Activated naive CD4-positive, alpha-beta T cell treated with anti-CD3 and anti-CD28 coated beads, Interleukin-2, amount 50 U/mL, for 24 hours (primary cell): ENCODE results near the gene ACTN4.

Source experiments
- H3K27ac Mint-ChIP-seq: one replicate; pipeline ENCODE4 v1.8.0; 2021; ENCODE audit warnings: mild to moderate bottlenecking, mixed read lengths
- H3K27me3 Mint-ChIP-seq: one replicate; pipeline ENCODE4 v1.8.0; 2021; ENCODE audit warnings: mixed read lengths
- H3K36me3 Mint-ChIP-seq: one replicate; pipeline ENCODE4 v1.8.0; 2021; ENCODE audit warnings: mixed read lengths
- H3K4me1 Mint-ChIP-seq: one replicate; pipeline ENCODE4 v1.8.0; 2021; ENCODE audit warnings: mixed read lengths
- H3K4me3 Mint-ChIP-seq: one replicate; pipeline ENCODE4 v1.8.0; 2021; ENCODE audit warnings: mild to moderate bottlenecking, mixed read lengths
- H3K9me3 Mint-ChIP-seq: one replicate; pipeline ENCODE4 v1.8.0; 2021; ENCODE audit warnings: mixed read lengths

Gene ACTN4

DNA sequence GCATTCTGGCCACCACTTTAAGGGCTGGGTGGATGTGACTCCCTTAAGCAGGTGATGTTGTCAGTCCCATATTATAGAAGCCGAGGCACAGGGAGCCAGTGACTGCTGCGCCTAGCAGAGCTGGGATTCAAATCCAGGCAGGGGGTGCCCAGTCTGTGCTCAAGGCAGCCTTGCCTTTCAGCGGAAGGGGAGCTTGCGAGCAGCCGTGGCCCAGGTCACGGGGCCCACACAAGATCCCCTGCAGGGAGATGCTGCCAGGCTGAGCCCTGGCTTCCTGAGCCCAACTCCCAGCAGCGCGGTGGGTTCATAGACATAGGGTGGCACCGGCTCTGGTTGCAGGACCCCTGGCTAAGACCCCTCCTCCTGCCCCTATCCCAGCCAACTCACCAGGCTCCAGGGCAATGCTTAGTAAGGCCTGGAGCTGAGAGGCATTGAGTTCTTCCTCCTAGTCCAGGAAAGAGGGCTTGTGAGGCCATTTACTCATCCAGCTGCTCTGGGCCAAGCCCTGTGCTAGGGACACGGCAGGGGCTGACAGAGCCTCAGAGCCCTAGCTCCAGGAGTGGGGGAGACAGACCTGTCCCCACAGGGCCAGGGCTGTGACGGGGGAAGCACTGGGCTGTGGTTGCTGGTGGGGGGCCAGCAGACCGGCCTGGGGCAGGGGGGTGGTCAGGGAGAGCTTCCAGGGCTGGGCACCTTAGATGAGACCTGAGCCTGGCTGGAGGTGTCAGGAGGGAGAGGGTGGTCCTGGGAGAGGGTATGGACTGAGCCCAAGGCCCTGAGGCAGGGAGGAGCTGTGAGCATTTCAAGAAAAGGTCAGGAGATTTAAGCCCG lies 87.2 kb downstream of the ACTN4 start:
- Mint-ChIP-seq H3K27me3 (peaks cover 3% of the 10 kb centered on the region), H3K4me3 (peak overlapping the region; percentile 78), H3K36me3 (no peaks in the 10 kb centered on the region), H3K9me3 (no peaks in the 10 kb centered on the region), H3K4me1 (peaks cover 35% of the 10 kb centered on the region), H3K27ac (peak overlapping the region; percentile 78)

DNA sequence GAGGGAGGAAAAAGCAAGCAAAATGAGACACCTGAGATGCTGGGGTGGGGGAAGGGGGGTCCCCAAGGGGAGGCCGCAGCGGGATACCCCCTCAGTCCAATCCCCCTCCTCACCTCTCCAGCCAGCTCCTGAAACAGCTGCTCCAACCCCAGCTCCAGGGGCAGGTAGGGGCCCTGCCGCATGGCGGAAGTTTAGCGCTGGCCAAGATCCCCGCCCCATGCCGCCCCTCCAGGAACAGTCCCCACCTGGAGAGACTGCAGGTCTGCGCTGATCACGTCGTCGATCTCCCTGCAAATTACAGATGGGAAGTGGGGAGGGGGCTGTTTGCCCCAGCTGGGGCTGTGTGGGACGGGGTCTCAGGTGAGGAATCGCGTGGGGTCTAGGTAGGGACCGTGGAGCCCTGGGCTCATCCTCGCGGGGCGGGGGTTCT lies 87.8 kb downstream of the ACTN4 start:
- Mint-ChIP-seq H3K9me3 (no peaks in the 10 kb centered on the region), H3K36me3 (no peaks in the 10 kb centered on the region), H3K27ac (peak overlapping the region; percentile 78), H3K4me3 (peak overlapping the region; percentile 78), H3K4me1 (peaks cover 31% of the 10 kb centered on the region), H3K27me3 (peaks cover 3% of the 10 kb centered on the region)

DNA sequence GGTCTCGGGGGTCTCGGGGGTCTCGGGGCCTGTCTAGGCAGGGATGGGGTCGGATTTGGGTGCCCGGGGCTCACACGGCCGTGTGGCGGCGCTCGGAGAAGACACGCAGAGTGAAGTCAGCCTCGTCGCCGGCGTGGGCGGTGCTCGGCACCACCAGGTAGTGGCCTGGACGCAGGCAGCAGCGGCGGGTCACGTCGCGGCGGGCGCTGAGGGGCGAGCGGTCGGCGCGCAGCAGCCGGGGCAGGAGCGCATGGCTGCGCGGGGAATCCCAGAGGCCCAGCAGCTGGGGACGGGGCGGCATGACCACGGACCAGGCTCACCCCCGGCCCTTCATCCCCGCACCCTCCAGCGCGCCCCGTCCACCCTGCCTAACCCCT lies 88.6 kb downstream of the ACTN4 start:
- Mint-ChIP-seq H3K36me3 (no peaks in the 10 kb centered on the region), H3K9me3 (no peaks in the 10 kb centered on the region), H3K27ac (no peak overlapping the region), H3K4me3 (no peak overlapping the region), H3K27me3 (peaks cover 3% of the 10 kb centered on the region), H3K4me1 (peaks cover 29% of the 10 kb centered on the region)

DNA sequence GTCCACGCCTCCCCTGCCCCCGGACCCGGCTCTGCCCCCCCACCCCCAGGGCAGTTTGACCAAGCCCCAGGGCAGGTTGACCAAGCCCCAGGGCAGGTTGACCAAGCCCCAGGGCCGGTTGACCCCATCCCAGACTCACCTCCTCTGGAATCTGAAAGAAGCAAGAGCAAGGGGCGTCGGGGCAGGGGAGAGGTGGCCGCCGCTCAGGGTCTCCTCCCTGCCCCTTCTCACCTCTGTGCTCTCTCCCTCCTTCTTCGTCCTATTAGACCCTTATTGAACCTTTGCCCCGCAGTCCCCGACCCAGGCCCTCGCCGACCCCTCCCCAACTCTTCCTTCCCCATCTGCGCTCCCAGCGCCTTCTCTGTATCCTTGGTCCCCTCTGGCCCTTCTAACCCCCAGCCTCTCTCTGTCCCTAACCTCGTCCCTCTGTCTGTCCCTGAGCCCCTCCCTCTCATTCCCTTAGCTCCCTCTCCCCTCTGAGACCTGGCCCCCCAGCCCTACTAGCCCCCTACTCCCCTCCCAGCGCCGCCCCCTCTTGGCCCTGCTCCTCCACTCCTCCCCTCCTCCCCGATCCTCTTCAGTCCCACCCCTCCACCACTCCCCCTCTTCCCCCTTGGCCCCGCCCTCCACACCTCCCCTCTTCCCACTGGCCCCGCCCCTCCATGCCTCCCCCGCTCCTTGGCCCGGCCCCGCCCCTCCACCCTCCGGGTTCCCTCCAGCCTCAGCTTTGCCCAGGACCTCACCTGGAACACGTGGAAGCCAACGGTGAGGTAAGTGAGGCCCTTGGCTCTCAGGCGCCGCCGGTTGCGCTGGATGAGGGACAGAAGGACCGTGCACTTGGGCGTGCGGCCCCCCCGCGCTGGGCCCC lies 89.2 kb downstream of the ACTN4 start:
- peak overlapping the region; percentile 59 for H3K4me3 Mint-ChIP-seq
- no peaks in the 10 kb centered on the region for H3K36me3 Mint-ChIP-seq
- H3K27me3 Mint-ChIP-seq: peaks cover 3% of the 10 kb centered on the region
- H3K9me3 Mint-ChIP-seq: no peaks in the 10 kb centered on the region
- no peak overlapping the region for H3K27ac Mint-ChIP-seq
- H3K4me1 Mint-ChIP-seq: peaks cover 29% of the 10 kb centered on the region

DNA sequence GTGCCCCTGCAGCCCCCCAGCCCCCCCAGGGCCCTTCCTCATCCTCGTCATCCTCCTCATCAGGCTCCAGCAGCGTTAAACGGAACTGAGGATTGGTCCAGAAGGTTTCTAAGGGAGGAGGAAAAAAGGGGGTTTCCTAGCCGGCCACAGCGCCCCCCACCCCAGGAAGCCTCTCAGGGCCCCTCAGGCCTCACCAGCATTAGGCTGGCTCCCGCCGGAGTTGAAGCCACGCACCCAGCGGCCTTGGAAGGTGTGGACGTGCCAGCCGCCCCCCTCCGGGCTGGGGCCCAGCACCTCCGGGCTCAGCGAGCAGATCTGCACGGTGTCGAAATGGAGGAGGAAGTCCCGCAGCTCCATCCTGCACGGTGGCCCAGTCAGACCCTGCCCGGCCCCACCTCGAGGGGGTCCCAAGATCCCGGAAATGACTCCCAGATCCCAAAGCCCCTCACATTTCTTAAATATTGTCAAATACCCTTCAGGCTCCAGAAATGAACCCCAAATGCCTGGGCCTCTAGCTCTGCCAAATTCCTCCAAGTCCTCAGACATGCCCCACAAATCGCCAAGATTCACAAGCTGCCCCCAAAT lies 89.9 kb downstream of the ACTN4 start:
- H3K27ac Mint-ChIP-seq: peak overlapping the region; percentile 60
- no peaks in the 10 kb centered on the region for H3K36me3 Mint-ChIP-seq
- peak overlapping the region; percentile 62 for H3K4me3 Mint-ChIP-seq
- H3K9me3 Mint-ChIP-seq: no peaks in the 10 kb centered on the region
- H3K4me1 Mint-ChIP-seq: peaks cover 29% of the 10 kb centered on the region
- peaks cover 3% of the 10 kb centered on the region for H3K27me3 Mint-ChIP-seq

DNA sequence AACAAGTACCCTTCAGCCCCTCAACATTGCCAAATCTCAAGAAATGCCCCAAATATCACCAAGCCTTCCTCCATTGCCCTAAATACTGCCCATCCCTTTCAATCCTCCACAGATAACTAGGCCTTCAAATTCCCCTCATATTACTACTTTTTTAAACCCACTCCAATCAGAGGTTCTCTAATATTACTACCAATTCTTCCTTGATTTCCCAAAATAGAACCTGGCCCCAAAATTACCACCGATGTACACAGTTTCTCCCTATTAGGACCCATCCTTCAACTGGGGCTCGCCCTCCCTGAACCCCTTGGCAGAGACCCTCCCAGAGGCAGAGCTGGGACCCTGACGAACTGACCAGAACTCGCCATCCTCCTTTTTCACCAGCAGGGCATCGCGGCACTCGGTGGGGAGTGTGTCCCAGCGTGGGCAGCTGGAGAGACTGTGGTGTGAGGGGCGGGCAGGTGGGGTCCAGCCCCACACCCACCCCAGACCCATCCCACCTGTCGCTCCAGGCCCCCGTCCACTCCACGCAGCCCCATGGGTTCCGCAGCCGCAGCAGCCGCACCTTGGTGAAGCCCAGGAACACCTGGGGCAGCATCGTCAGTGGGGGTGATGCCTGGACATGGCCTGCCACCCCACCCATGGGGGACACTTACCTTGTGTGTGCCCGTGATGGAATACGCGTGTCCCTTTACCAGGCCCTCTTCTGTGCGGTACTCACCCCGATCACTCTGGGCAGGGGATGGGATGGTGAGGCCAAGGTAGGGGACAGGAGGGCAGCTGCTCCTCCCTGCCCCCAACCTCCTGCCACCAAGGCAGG lies 90.7 kb downstream of the ACTN4 start:
- H3K27me3 Mint-ChIP-seq: peaks cover 3% of the 10 kb centered on the region
- no peaks in the 10 kb centered on the region for H3K9me3 Mint-ChIP-seq
- H3K27ac Mint-ChIP-seq: peak overlapping the region; percentile 60
- H3K36me3 Mint-ChIP-seq: no peaks in the 10 kb centered on the region
- peak overlapping the region; percentile 62 for H3K4me3 Mint-ChIP-seq
- H3K4me1 Mint-ChIP-seq: peaks cover 29% of the 10 kb centered on the region

DNA sequence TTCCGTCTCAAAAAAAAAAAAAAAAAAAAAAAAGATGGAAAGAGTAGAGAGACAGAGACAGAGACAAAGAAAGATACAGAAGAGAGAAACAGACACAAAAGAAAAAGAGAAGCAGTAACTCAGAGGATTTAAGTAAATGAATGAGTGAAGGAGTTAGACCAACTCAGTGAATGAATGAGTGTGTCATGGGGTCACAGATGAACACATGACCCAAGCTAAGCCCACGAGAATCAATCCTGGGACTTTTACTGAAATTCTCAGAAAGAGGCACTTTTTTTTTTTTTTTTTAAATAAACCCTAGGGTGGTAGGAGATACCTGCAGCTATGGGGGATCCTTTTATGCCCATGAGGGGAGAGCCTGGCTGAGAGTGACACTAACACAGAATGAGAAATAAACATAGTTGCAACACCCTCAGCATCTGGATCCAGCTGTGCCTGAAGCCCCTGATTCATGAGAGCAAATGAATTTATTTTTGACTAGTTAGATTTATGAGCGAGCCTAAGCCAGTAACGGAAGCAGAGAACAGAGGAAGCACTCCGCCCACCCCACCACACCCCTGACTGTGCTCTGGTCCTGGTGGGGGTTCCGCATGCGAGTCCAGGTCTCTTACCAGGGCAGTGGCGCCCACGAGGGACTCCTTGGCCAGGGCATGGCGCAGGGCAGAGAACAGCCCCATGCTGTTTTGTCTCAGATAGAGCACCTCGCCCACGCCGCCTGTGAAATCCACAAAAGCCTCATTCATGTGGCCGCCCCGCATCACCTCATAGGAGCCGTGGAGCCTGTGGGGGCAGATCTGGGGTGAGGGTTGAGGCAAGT lies 92.2 kb downstream of the ACTN4 start:
- peaks cover 3% of the 10 kb centered on the region for H3K27me3 Mint-ChIP-seq

DNA sequence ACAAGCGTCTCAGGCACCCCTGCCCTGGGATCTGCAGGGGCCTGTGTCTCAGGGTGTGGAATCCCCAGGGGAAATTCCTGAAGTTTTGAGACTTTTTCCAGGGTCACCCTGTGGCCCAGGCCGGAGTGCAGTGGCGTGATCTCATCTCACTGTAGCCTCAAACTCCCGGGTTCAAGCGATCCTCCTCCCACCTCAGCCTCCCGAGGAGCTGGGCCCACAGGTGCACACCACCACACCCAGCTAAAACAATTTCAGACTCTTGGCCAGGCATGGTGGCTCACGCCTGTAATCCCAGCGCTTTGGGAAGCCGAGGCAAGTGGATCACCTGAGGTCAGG lies 92.8 kb downstream of the ACTN4 start:
- Mint-ChIP-seq H3K4me3 (no peak overlapping the region), H3K9me3 (no peaks in the 10 kb centered on the region), H3K36me3 (no peaks in the 10 kb centered on the region)

More for the DNA sequence above, 92.2 kb downstream of the ACTN4 start:
- H3K9me3 Mint-ChIP-seq: no peaks in the 10 kb centered on the region
- no peaks in the 10 kb centered on the region for H3K36me3 Mint-ChIP-seq
- peak overlapping the region; percentile 43 for H3K27ac Mint-ChIP-seq
- peaks cover 22% of the 10 kb centered on the region for H3K4me1 Mint-ChIP-seq
- H3K4me3 Mint-ChIP-seq: no peak overlapping the region

DNA sequence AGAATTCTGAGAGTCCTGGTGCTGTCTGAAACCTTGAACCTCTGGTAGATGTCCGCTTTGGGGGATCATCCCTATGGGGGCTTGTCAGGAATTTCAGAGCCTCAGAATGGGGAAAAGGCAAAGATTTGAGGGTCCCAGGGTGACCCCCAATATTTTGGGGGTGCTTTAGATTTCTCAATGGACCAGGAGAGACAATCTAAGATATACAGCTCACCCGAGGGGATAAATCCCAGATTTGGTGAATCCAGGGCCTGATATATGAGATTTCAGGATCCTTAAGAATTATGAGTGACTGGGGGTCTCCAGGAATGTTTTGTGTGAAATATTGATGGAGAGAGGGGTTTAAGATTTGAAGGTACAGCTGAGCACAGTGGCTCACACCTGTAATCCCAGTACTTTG lies 93.5 kb downstream of the ACTN4 start:
- H3K27me3 Mint-ChIP-seq: peaks cover 3% of the 10 kb centered on the region
- peaks cover 14% of the 10 kb centered on the region for H3K4me1 Mint-ChIP-seq
- no peak overlapping the region for H3K27ac Mint-ChIP-seq
- no peaks in the 10 kb centered on the region for H3K9me3 Mint-ChIP-seq
- H3K36me3 Mint-ChIP-seq: no peaks in the 10 kb centered on the region
- no peak overlapping the region for H3K4me3 Mint-ChIP-seq

More for the DNA sequence above, 92.8 kb downstream of the ACTN4 start:
- H3K4me1 Mint-ChIP-seq: peaks cover 17% of the 10 kb centered on the region
- H3K27me3 Mint-ChIP-seq: peaks cover 3% of the 10 kb centered on the region
- no peak overlapping the region for H3K27ac Mint-ChIP-seq

DNA sequence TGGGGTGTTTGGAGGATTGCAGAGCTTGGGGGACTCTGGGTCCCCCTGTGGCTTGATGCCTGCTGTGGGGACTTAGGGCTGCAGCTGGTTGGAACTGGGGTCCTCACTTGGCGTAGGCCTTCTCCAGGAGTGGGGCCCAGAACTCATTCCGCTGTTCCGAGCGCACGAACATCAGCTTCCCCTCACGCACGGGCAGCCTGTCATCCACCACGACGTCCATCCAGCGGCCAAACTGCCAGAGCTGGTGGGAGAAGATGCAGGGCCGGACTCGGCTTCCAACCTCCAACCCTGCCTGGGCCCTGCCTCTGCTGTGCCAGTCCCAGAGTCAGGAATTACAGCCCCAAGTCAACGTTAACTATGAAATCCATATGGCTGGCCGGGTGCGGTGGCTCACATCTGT lies 94.2 kb downstream of the ACTN4 start:
- Mint-ChIP-seq H3K27me3 (peaks cover 3% of the 10 kb centered on the region), H3K27ac (peak overlapping the region; percentile 47), H3K9me3 (no peaks in the 10 kb centered on the region), H3K36me3 (no peaks in the 10 kb centered on the region), H3K4me1 (peaks cover 11% of the 10 kb centered on the region), H3K4me3 (no peak overlapping the region)

DNA sequence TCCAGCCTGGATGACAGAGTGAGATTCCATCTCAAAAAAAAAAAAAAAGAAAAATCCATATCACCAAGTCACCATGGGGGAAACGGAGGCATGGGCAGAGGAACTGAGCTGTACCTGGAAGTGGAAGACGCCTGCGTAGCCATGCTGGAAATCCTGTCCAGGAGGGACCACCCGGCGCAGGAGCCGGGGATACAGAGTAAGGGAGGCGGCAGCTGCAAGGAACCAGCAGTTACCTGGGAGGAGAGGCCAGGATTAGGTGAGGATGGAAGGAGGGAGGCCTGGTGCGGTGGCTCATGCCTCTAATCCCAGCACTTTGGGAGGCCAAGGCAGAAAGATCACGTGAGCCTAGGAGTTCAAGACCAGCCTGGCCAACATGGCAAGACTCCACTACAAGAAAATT lies 94.8 kb downstream of the ACTN4 start:
- Mint-ChIP-seq H3K4me1 (peaks cover 10% of the 10 kb centered on the region), H3K9me3 (no peaks in the 10 kb centered on the region), H3K4me3 (no peak overlapping the region), H3K36me3 (no peaks in the 10 kb centered on the region), H3K27me3 (peaks cover 3% of the 10 kb centered on the region), H3K27ac (no peak overlapping the region)

DNA sequence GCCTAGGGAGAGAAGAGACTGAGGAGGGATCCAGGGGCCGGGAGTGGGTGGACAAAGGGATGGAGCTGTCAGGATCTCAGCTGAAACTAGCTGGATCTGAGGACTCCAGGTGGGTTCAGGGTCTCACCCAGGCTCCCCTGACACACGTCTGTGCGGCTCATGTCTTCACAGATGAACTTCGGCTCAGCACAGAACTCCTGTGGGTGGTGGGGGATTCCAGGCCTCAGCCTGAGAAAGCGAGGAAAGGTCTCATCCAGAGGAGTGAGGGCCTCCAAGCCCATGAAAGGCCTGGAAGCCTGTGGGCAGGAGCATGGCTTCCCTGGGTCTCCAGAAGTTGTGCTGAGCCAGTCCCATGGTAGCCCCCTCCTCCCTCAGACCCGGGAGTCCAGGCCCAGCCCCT lies 95.5 kb downstream of the ACTN4 start:
- Mint-ChIP-seq H3K27me3 (peaks cover under 1% of the 10 kb centered on the region), H3K4me3 (no peak overlapping the region), H3K36me3 (no peaks in the 10 kb centered on the region), H3K4me1 (peaks cover 6% of the 10 kb centered on the region), H3K27ac (no peak overlapping the region), H3K9me3 (no peaks in the 10 kb centered on the region)

DNA sequence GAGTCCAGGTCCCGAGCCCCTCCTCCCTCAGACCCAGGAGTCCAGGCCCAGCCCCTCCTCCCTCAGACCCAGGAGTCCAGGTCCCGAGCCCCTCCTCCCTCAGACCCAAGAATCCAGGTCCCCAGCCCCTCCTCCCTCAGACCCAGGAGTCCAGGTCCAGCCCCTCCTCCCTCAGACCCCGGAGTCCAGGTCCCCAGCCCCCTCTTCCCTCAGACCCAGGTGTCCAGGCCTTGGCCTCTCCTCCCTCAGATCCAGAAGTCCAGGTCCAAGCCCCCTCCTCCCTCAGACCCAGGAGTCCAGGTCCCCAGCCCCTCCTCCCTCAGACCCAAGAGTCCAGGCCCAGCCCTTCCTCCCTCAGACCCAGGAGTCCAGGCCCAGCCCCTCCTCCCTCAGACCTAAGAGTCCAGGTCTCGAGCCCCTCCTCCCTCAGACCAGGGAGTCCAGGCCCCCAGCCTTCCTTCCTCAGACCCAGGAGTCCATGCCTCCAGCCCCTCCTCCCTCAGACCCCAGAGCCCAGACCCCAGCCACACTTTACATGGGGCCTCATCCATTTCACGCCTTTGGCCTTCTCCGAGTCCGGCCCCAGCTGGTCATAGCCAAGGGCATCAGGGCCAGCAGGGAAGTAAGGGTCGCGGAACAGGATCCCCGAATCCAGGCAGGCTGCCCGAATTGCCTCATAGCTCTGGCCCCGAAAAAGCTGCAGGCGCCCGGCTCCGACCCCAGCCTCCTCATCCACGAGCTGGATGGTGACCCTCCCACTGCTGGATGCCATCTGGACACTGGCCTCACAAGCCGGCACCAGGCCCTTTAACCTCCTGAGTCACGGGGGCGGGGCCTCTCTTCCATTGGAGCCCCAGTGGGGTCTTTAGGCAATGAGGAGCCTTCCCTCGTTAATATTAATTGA lies 96.2 kb downstream of the ACTN4 start:
- H3K4me3 Mint-ChIP-seq: no peak overlapping the region
- H3K27ac Mint-ChIP-seq: no peak overlapping the region
- peaks cover 2% of the 10 kb centered on the region for H3K4me1 Mint-ChIP-seq
- no peaks in the 10 kb centered on the region for H3K27me3 Mint-ChIP-seq
- H3K36me3 Mint-ChIP-seq: no peaks in the 10 kb centered on the region
- H3K9me3 Mint-ChIP-seq: no peaks in the 10 kb centered on the region

DNA sequence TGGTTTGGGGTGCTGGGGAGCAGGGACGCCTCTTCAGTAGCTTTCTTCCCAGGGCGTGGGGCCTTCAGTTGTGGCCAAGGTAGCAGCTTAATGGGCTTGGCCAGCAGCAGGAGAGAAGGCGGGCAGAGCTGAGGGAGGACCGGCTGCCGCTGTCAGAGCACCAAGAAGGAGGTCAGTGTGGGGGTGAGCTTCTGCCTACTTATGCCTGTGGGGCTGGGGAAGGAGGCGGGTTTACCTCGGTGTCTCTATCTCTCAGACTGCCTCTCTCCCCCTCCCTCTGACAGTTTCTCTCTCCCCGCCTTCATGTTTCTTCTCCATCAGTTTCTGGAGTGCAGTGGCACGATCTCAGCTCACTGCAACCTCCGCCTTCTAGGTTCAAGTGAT lies 96.8 kb downstream of the ACTN4 start, which contains the start of gene CAPN12:
TSS of gene CAPN12 (minus strand) at position 177 of the 384 bp plus-strand sequence. CDS start 309 bp downstream, outside the sequence.
- peak within 1 kb of the TSS; percentile 62 for H3K27ac Mint-ChIP-seq
- H3K4me3 Mint-ChIP-seq: no peak within 1 kb of the TSS
- no peaks in the 10 kb centered on the region for H3K9me3 Mint-ChIP-seq
- H3K4me1 Mint-ChIP-seq: no peaks in the 10 kb centered on the region
- no peaks in the 10 kb centered on the region for H3K27me3 Mint-ChIP-seq
- no peaks in the 10 kb centered on the region for H3K36me3 Mint-ChIP-seq
